Measurements from ENCODE around the gene ZDHHC21.
"Not testable (repeated sequence)": the region's sequence is repeated elsewhere in the genome, so short reads cannot be mapped to it uniquely, and the experiment has no call there.

The ZDHHC21 gene

DNA sequence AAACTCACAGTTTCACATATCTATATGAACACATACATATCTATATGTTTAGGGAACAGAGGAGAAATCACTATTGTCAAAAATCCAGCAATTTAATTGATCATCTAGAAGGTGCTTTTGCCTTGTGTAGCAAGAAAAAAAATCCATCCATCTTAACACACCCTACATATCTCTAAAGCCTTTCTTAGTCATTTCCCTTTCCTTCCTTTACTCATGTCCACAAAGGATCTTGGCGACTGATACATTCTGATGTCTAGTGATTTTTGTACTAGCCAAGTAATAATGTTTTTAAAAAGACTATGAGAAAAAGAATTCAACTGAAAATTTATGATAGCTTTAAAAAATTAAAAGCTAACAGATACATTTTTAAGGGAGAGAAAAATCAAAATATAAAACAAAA is 22.5 kb downstream of the ZDHHC21 start:
- no peaks in the 10 kb centered on the region for H3K27me3 ChIP-seq (ENCODE audit: insufficient read depth, low read length)
- no peak overlapping the region for H3K4me3 ChIP-seq (ENCODE audit: low read length)
- H2AFZ ChIP-seq (ENCODE audit: low read depth, low read length): no peak overlapping the region
- H3K4me1 ChIP-seq (ENCODE audit: insufficient read depth, low read length): no peaks in the 10 kb centered on the region
- peaks cover 17% of the 10 kb centered on the region for H3K36me3 ChIP-seq (ENCODE audit: insufficient read depth, low read length)
- H3K9me3 ChIP-seq (ENCODE audit: low read length): no peaks in the 10 kb centered on the region

DNA sequence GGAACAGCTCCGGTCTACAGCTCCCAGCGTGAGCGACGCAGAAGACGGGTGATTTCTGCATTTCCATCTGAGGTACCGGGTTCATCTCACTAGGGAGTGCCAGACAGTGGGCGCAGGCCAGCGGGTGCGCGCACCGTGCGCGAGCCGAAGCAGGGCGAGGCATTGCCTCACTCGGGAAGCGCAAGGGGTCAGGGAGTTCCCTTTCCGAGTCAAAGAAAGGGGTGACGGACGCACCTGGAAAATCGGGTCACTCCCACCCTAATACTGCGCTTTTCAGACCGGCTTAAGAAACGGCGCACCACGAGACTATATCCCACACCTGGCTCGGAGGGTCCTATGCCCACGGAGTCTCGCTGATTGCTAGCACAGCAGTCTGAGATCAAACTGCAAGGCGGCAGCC is 29.2 kb downstream of the ZDHHC21 start:
- H3K36me3 ChIP-seq (ENCODE audit: insufficient read depth, low read length); H3K4me1 ChIP-seq (ENCODE audit: insufficient read depth, low read length); H2AFZ ChIP-seq (ENCODE audit: low read depth, low read length); H3K9me3 ChIP-seq (ENCODE audit: low read length); H3K27me3 ChIP-seq (ENCODE audit: insufficient read depth, low read length); H3K4me3 ChIP-seq (ENCODE audit: low read length): not testable (repeated sequence)

DNA sequence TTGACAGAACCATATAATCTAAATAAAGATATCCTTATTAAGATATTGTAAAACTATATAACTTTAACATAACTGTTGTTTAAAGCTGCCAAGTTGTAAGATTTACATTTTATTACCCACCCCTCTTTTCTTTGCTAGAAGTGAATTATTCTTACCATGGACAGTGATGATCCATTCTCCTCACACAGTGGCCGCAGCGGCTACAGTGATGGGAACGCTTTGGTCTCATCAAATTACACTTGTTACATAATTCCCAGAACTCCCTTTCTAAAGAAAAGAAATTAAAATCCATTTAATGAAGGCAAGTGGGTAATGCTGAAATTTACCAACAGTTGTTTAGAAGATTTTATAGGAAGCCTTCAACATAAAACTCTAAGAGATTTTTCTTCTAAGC is 31.2 kb downstream of the ZDHHC21 start:
- Histone ChIP-seq H3K4me1 (ENCODE audit: insufficient read depth, low read length) (no peaks in the 10 kb centered on the region), H3K9me3 (ENCODE audit: low read length) (peaks cover 1% of the 10 kb centered on the region), H3K27me3 (ENCODE audit: insufficient read depth, low read length) (no peaks in the 10 kb centered on the region), H2AFZ (ENCODE audit: low read depth, low read length) (no peak overlapping the region), H3K36me3 (ENCODE audit: insufficient read depth, low read length) (peaks cover 14% of the 10 kb centered on the region), H3K4me3 (ENCODE audit: low read length) (no peak overlapping the region)

DNA sequence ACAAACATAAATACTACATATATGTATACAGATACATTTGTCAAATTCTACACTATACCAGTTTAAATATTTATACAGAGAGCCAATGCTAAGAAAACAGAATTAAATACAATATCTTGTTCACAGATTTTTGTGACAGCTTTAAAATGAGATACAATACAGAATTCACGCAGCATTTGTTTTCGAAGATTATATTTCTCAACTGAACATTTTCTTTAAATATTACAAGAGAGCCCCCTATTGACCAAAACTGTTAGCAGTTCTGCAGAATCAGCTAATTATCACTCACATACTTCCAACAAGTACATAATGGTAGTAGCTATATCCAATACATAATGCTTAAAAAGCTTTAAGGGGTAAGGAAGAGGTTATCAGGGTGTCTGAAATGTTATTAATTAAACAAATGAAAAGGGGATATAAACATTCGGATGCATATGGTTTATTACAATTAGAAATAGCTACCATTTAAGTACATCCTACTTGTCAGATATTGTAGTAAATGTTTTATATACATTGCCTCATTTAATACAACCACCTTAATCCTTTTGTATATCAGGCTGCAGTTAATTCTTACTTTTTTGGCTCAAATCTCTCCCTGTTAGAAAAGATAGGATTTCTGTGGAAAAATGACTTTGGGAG is 31.7 kb downstream of the ZDHHC21 start:
- peaks cover 1% of the 10 kb centered on the region for H3K9me3 ChIP-seq (ENCODE audit: low read length)
- no peak overlapping the region for H3K4me3 ChIP-seq (ENCODE audit: low read length)
- no peak overlapping the region for H2AFZ ChIP-seq (ENCODE audit: low read depth, low read length)
- H3K36me3 ChIP-seq (ENCODE audit: insufficient read depth, low read length): peaks cover 15% of the 10 kb centered on the region
- H3K27me3 ChIP-seq (ENCODE audit: insufficient read depth, low read length): no peaks in the 10 kb centered on the region
- no peaks in the 10 kb centered on the region for H3K4me1 ChIP-seq (ENCODE audit: insufficient read depth, low read length)

DNA sequence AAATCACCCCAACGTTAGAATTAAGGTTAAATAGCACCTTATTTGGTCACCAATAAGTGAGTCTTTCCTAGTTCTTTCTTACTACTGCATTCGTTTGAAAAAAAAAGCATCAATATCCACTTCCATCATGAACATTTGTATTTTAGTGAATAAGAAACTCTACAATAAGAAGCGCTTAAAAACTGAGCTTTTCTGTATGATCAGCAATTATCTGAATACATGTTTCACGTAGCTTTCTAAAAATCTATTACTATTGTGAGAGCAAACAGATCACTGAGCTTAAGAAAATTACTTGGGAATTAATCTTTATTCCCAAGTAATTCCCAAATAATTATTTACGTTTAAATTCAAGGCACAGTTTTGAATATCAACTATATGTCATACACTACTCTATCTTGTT is 32.5 kb downstream of the ZDHHC21 start:
- no peak overlapping the region for H2AFZ ChIP-seq (ENCODE audit: low read depth, low read length)
- peaks cover 1% of the 10 kb centered on the region for H3K9me3 ChIP-seq (ENCODE audit: low read length)
- peaks cover 17% of the 10 kb centered on the region for H3K36me3 ChIP-seq (ENCODE audit: insufficient read depth, low read length)
- H3K4me3 ChIP-seq (ENCODE audit: low read length): no peak overlapping the region
- no peaks in the 10 kb centered on the region for H3K4me1 ChIP-seq (ENCODE audit: insufficient read depth, low read length)
- H3K27me3 ChIP-seq (ENCODE audit: insufficient read depth, low read length): no peaks in the 10 kb centered on the region

DNA sequence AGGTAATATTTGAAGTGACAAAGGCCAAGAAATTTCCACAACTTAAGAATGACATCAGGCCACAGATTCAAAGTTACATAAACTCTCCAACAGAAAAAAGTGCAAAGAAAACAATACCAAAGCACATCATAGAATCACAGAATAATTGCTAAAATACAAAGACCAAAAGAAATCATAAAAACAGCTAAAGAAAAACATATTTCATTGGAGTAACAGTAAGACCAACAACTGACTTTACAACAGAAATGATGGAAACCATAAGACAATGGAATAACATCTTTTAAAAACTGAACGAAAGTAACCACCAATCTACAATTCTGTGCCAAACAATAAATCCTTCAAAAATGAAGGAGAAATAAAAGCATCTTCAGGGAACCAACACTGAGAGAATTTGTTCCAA is 38.3 kb downstream of the ZDHHC21 start:
- H3K36me3 ChIP-seq (ENCODE audit: insufficient read depth, low read length): peaks cover 19% of the 10 kb centered on the region
- no peak overlapping the region for H3K4me3 ChIP-seq (ENCODE audit: low read length)

DNA sequence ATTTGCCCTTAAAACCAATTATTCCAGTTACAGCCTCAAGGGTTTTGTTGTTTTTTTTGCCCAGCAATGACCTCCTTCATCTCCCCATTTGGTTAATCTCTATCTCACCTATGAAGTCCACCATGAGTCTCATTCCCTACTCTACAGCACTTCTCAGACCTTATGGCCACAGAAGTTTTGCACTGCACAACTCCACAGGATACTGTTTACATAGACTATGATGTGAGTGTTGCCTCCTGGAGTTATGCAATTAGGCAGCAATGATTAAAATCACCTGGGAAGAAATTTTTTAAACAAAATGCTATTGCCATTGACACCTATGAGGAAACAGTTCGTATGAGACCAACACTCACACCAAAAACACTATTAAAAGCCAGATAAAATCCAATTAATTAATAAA is 39.7 kb downstream of the ZDHHC21 start:
- no peaks in the 10 kb centered on the region for H3K4me1 ChIP-seq (ENCODE audit: insufficient read depth, low read length)
- H3K9me3 ChIP-seq (ENCODE audit: low read length): peaks cover 11% of the 10 kb centered on the region
- H3K27me3 ChIP-seq (ENCODE audit: insufficient read depth, low read length): no peaks in the 10 kb centered on the region
- H2AFZ ChIP-seq (ENCODE audit: low read depth, low read length): no peak overlapping the region
- H3K4me3 ChIP-seq (ENCODE audit: low read length): no peak overlapping the region
- H3K36me3 ChIP-seq (ENCODE audit: insufficient read depth, low read length): peaks cover 12% of the 10 kb centered on the region

More for the DNA sequence above, 38.3 kb downstream of the ZDHHC21 start:
- Histone ChIP-seq H3K27me3 (ENCODE audit: insufficient read depth, low read length) (no peaks in the 10 kb centered on the region), H2AFZ (ENCODE audit: low read depth, low read length) (no peak overlapping the region), H3K9me3 (ENCODE audit: low read length) (peaks cover 12% of the 10 kb centered on the region), H3K4me1 (ENCODE audit: insufficient read depth, low read length) (no peaks in the 10 kb centered on the region)

DNA sequence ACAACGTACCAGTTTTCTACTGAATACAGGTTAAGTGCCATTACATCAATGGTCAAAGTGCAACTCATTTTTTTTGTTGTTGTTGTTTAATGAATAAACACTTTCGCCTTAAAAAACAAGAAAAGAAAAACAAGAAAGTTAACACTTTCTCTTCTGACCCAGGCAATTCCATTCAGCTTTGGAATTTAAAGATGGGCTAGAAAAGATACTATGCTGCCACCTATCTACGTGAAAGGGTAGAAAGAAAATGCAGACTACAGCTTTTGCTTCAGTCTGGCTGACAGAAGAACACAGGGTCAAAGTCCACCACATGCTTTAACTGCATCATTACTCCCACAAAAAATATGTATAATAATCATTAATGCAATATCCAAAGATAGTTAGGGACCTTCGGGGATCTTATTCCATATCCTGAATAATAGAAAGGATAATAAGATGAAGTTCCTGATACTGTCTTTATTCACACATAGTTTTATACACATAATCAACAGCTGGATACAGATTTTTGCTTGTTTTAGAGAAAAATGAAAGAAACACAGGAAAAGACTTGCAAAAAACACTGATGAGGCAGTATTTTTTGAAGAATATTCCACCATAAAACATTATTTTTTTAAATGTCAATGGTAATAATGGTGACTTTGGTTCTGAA is 40.4 kb downstream of the ZDHHC21 start:
- Histone ChIP-seq H3K4me3 (ENCODE audit: low read length) (no peak overlapping the region), H3K27me3 (ENCODE audit: insufficient read depth, low read length) (no peaks in the 10 kb centered on the region), H3K4me1 (ENCODE audit: insufficient read depth, low read length) (no peaks in the 10 kb centered on the region), H3K9me3 (ENCODE audit: low read length) (peaks cover 11% of the 10 kb centered on the region), H2AFZ (ENCODE audit: low read depth, low read length) (no peak overlapping the region), H3K36me3 (ENCODE audit: insufficient read depth, low read length) (peaks cover 10% of the 10 kb centered on the region)

DNA sequence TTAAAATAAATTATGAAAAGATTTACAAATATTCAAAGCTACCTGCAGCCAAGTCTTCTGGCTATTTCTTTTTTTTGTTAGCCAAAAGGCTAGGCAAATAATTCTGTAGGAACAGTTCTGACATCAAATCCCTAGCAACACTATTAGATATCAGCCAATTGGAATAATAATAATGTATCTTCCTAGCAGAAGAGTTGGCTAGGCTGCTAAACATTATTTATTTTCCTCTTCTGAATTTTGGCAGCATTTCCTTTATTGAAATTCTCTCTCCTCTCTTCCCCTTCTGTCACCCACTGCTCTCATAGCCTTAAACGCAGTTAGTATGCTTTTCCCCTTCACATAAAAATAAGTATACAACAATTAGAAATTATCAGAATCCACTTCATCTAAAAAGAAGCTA is 42.6 kb downstream of the ZDHHC21 start:
- Histone ChIP-seq H2AFZ (ENCODE audit: low read depth, low read length) (no peak overlapping the region), H3K4me3 (ENCODE audit: low read length) (no peak overlapping the region), H3K27me3 (ENCODE audit: insufficient read depth, low read length) (no peaks in the 10 kb centered on the region), H3K9me3 (ENCODE audit: low read length) (peaks cover 11% of the 10 kb centered on the region), H3K4me1 (ENCODE audit: insufficient read depth, low read length) (no peaks in the 10 kb centered on the region), H3K36me3 (ENCODE audit: insufficient read depth, low read length) (peaks cover 3% of the 10 kb centered on the region)

DNA sequence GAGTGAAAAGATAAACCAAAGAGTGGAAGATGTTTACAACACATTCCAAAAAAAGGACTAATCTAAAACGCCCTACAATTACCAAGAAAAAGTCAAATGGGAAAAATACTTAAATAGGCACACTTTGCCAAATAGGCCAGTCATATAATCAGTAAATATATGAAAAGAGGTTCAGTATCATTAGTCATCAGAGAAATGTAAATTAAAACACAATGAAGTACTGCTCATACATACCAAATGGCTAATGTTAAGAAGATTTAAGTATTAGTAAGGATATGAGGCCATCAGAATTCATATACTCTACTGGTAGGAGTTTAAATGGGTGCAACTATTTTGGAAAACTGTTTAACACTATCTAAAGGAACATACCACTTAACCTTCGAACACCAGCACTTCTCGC is 47.6 kb downstream of the ZDHHC21 start:
- Histone ChIP-seq H3K9me3 (ENCODE audit: low read length) (no peaks in the 10 kb centered on the region), H3K4me3 (ENCODE audit: low read length) (no peak overlapping the region), H3K36me3 (ENCODE audit: insufficient read depth, low read length) (peaks cover 2% of the 10 kb centered on the region), H3K4me1 (ENCODE audit: insufficient read depth, low read length) (no peaks in the 10 kb centered on the region), H2AFZ (ENCODE audit: low read depth, low read length) (no peak overlapping the region), H3K27me3 (ENCODE audit: insufficient read depth, low read length) (no peaks in the 10 kb centered on the region)

DNA sequence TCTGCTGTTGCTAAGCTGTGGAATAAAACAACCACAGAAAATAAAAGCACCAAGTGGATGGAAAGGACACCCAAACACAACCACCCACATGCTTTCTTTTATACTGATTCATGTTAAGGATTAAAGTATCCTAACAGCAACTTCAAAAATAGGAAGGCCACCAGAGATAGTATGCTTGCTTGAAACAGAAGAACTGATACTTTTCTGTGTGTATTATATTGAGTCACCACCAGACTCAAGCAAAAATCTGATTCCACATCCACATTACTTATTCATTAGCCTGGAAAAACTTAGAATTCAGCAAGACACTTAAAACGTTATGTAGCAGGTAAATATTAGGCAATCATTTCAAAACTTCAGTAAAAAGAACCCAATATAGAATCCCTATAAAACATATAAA is 52.3 kb downstream of the ZDHHC21 start:
- no peak overlapping the region for H3K4me3 ChIP-seq (ENCODE audit: low read length)

DNA sequence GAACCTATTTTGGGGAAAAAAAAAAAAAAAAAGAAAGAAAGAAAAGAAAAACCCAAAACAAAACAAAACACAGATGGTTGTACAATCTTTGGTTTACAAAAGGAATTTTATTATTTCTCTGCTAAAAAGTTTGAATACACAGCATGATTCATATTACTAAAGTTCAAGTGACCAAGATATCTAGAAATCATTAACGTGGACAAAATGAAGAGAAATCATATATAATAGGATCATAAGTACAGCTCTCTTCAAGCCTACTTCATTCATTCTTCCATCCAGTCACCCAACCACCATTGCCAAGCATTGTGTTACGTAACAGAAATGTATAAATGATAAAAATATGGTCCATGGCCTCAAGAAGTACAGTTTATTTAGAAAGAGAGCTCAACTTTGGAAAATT is 52.9 kb downstream of the ZDHHC21 start:
- Histone ChIP-seq H3K9me3 (ENCODE audit: low read length) (no peaks in the 10 kb centered on the region), H3K36me3 (ENCODE audit: insufficient read depth, low read length) (peaks cover 4% of the 10 kb centered on the region), H3K4me1 (ENCODE audit: insufficient read depth, low read length) (no peaks in the 10 kb centered on the region), H2AFZ (ENCODE audit: low read depth, low read length) (no peak overlapping the region), H3K27me3 (ENCODE audit: insufficient read depth, low read length) (no peaks in the 10 kb centered on the region), H3K4me3 (ENCODE audit: low read length) (no peak overlapping the region)

More for the DNA sequence above, 52.3 kb downstream of the ZDHHC21 start:
- Histone ChIP-seq H3K27me3 (ENCODE audit: insufficient read depth, low read length) (no peaks in the 10 kb centered on the region), H3K4me1 (ENCODE audit: insufficient read depth, low read length) (no peaks in the 10 kb centered on the region), H3K36me3 (ENCODE audit: insufficient read depth, low read length) (peaks cover 4% of the 10 kb centered on the region), H3K9me3 (ENCODE audit: low read length) (no peaks in the 10 kb centered on the region), H2AFZ (ENCODE audit: low read depth, low read length) (no peak overlapping the region)

DNA sequence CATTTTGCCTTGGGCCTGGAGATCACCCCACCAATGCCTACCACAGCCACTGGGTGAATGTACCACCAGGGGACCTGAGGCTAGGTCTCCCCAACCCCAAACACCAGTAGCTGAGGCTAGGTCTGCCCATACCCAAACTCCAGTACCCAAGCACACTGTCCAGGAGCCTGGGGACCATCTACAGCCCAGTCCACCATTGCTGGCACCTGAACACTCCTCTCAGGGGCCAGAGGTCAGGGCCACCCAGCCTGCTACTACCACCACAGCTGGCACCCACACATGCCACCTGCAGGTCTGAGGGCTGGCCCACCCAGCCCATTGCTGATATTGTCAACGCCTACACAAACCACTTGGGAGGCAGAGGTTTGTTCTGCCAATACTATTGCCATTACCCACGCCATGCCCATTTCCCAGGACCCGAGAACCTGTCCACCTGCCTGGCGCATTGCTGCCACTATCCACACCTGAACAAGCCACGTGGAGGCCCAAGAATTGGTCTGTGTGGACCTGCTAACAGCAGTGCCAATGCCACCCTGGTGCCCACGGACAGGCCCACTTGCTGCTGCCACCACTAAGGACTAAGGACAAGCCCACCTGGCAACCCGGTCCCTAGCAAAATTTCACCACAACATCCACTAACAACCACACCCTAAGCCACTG is 59.2 kb downstream of the ZDHHC21 start:
- H2AFZ ChIP-seq (ENCODE audit: low read depth, low read length): no peak overlapping the region
- no peaks in the 10 kb centered on the region for H3K27me3 ChIP-seq (ENCODE audit: insufficient read depth, low read length)
- H3K4me1 ChIP-seq (ENCODE audit: insufficient read depth, low read length): no peaks in the 10 kb centered on the region
- H3K36me3 ChIP-seq (ENCODE audit: insufficient read depth, low read length): peaks cover 2% of the 10 kb centered on the region
- no peak overlapping the region for H3K4me3 ChIP-seq (ENCODE audit: low read length)
- H3K9me3 ChIP-seq (ENCODE audit: low read length): peaks cover 8% of the 10 kb centered on the region
